HG03521 (cell line): Measurements from ENCODE around the gene SLC22A13.
"Not testable (repeated sequence)": the region's sequence is repeated elsewhere in the genome, so short reads cannot be mapped to it uniquely, and the experiment has no call there.

Experiments used
- ATAC-seq: cut with Tn5 transposase; IDR thresholded peaks from one replicate; pipeline ENCODE4 v1.9.1; 2021; ENCODE audit warnings: mild to moderate bottlenecking, moderate library complexity; ENCODE audit not compliant: unreplicated experiment

SLC22A13 gene

DNA sequence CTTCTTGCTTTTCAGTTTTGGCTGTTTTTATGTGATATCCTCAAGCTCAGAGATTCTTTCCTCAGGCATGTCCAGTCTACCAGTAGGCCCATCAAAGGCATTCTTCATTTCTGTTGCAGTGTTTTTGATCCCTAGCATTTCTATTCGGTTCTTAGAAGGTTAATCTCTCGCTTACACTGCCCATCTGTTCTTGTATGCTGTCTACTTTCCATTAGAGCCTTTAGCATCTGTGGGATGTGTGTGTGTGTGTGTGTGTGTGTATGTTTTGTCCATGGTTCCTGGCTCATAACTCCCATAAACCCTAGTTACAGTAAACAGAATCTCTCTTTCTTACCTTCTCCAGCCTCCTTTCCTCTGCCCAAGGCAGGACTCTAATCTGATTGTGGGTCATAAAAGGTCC is 5.1 kb upstream of the SLC22A13 start:
- no peak for ATAC-seq

DNA sequence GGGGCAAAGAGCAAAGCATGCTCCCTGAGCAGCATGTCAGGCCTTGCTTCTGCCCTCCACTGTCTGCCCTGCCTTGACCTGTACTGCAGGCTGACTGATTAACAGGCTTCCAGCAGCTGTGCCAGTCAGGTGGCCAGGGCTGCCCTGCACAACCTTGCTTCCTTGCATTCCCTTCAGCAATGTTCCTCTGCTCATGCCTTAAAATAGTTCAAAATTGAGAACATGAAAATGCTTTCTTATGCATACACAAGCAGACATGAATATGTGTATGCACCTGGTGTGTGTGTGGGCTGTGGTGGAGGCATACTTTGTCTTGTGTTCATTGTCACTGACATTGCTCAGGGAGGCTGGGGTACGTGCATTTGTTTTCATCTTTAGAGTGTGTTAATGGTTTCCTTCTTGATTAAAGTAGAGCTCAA is 1.2 kb upstream of the SLC22A13 start:
- ATAC-seq, result no peak

DNA sequence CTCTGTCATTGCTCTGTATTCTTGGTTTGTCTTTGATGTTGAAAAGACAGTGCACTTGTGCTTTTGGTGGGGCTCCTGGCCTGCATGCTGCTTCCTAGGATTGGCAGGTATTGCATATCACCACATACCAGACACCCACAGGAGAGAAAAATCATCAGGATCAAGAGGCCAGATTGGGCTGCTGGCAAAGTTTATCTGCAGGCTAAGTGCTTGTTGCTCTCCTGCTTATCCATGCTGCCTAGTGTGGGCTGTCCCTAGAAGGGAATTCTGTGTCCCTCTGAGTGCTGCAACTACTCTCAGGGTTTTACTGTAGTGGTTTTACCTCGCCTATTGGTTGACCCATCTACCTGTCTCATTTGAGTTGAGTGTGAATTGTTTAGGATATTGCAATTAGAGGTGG is 833 bp upstream of the SLC22A13 start:
- ATAC-seq, result no peak

DNA sequence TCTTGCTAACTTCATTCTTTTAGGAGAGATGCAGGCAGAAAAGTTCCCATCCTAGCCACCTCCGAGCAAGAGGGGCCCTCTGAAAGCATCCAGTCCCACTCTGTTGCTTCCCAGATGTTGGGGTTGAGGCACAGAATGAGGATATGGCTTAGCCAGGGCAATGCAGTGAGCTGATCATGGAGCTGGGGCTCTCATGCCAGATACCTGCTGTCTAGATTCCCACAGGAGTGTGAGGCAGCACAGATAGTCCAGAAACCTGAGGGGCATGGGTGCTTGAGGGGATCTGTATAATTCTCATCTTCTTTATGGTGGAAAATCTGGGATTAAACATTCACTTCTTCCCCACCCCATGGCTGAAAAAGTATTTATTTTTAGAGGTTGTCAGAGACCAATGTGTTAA is 1.2 kb downstream of the SLC22A13 start:
- no peak for ATAC-seq

DNA sequence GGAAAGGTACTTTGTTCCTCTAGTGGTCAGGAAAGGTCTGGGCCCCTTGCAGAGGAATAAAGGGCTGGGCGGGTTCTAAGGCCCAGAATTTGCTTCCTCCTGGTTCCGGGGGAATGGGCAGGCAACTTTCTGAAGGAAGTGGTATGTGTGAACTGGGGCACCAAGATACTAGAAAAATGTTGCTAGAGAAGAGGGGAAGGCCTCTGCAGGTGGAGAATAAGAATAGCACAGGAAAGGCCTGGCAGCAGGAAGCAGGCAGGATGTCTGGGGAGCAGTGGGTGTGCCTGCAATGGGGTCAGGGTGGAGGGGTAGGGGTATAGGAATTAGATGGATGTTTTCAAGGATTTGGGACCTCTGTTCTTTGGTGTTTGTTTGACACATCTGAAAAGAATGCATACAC is 2.0 kb downstream of the SLC22A13 start:
- ATAC-seq, result no peak

DNA sequence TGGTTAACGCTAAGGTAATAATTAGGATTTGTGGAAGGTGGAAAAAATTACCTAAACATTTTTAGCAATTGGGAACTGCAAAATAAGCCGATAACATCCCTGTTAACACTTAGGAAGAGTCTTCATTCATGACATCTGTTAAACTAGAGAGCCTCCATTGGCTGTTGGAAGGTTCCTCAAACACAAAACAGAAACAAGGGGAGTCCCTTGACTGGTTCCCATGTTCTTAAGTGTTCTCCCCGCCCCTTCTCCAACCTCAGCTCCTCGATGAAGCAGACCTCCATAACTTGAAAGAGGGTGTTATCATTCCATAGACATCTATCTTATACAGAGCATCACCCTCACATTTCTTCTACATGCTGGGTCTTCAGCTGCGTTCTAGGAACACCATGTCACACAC is 2.5 kb downstream of the SLC22A13 start:
- no peak for ATAC-seq

DNA sequence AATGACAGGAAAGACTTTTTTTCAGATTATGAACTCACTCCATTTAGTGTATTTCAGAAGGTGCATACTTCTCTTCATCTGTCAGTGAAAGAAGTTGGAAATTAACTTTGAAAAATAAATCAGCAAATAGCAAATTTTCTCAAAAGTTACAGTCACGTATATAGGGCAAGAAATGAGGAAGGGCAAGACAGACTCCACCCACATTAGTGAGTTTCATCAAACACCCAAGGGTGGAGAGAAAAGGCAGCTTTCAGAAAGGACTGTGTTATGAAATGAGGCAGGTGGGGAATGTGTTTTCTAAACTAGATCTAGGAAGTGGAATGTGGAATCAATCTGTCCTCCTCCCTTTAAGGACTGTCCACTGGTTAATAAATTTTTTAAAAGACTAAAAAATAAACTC is 2.9 kb downstream of the SLC22A13 start:
- ATAC-seq, result no peak

DNA sequence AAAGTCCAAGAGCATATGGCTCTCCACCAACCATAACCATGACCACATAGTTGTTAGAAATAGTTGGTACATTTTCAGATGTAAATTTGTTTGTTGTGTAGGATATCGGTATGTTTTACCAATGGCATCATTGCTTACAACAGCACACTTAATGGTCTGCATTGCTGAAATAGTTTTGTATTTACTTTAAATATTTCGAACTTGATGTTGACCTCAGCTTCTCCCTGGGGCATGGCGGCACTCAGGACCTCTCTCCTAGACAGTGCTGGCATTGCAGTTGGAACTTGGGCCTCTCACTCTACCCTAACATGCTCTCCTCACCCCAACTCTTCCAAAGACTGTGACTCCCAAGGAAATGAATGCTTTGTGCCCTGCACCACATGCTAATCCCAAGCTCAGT is 5.0 kb downstream of the SLC22A13 start:
- ATAC-seq, result no peak

DNA sequence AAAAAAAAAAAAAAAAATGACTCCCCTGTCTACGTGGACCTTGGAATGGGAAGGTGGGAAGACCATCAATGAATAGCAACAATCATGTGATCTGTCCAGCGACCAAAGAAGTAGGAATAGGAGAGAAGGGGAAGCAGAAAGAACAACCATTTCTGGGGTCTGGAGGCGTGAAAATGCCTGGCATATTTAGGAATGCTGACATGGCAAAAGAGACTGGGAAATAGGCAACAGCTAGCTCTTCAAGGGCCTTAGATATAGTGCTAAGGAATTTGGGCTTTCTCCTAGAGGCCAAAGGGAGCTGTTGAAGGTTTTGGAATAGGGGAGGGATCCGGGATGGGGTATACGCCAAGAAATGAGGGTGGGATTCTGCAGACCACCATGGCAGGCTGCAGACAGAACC is 5.9 kb downstream of the SLC22A13 start:
- no peak for ATAC-seq

DNA sequence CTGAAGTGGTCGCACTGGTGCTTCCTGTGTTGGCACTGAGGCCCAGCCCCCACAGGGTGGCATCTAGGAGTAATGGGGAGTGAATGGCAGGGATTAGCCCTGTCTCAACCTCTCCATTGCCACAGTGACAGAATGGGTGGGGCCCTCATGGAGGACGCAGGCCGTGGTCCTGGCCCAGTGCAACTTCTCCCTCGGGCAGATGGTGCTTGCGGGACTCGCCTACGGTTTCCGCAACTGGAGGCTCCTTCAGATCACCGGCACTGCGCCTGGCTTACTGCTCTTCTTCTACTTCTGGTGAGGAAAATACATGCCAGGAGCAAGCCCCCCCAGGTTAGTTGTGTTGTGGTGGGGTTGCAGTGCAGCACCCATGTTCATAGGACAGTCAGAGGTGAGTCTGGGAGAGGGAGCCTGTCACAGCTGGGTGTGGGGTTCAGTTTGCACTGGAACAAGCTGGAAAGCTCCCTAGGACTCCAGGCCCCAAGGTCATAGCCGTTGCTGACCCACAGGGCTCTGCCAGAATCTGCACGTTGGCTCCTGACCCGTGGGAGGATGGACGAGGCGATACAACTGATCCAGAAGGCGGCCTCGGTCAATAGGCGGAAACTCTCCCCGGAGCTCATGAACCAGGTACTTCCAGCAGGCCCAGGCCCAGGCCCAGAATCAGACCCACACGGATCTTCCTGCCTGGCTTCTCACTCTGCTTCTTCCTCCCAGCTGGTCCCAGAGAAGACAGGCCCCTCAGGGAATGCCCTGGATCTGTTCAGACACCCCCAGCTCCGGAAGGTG is 9.4 kb downstream of the SLC22A13 start:
- ATAC-seq, result no peak

DNA sequence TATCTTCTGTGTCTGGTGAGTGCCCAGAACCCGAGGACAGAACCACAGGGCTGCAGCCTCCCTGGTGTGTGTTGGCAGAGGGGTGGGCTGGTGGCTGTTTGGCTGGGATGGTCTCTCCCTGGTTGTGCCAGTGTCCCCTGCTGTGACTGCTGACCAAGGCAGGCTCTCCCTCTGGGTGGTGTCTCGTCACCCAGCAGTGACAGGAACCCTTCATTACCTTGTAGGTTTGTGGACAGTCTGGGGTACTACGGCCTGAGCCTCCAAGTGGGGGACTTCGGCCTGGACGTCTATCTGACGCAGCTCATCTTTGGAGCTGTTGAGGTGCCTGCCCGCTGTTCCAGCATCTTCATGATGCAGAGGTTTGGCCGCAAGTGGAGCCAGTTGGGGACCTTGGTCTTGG is 10.0 kb downstream of the SLC22A13 start:
- no peak for ATAC-seq

DNA sequence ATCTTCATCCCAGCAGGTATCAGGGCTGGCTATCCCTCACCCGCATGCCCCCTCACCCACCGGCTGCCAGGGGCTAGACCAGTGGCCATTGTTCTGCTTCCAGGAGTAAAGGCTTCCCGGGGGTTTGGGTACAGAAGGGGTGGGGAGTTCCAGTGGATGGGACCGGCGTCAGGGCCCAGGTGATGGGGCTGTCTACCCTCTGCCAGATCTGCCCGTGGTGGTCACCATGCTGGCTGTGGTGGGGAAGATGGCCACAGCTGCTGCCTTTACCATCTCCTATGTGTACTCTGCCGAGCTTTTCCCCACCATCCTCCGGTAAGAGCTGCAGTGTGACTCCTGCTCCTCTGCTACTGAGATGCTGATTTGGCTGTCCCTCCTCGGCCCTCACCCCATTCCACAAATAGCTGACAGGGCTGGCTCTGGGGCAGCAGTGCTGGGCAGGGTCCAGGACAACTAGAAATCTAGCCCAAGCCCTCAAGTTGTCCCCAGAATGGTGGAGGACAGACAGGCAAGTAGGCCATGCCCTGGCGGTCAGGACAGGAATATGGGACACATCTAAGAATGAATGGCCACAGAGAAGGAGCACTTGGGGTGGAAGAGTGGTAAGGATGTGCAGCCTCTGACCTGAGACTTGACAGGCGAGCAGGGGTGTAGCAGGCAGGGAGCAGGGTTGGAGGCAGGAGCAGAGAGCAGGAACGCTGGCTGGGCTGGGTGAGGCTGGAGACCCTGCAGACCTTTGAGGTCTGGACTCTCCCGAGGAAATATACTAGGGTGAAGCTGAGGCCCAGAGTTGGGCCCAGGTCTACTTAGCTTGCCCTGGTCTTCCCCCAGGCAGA is 10.7 kb downstream of the SLC22A13 start:
- no peak for ATAC-seq

DNA sequence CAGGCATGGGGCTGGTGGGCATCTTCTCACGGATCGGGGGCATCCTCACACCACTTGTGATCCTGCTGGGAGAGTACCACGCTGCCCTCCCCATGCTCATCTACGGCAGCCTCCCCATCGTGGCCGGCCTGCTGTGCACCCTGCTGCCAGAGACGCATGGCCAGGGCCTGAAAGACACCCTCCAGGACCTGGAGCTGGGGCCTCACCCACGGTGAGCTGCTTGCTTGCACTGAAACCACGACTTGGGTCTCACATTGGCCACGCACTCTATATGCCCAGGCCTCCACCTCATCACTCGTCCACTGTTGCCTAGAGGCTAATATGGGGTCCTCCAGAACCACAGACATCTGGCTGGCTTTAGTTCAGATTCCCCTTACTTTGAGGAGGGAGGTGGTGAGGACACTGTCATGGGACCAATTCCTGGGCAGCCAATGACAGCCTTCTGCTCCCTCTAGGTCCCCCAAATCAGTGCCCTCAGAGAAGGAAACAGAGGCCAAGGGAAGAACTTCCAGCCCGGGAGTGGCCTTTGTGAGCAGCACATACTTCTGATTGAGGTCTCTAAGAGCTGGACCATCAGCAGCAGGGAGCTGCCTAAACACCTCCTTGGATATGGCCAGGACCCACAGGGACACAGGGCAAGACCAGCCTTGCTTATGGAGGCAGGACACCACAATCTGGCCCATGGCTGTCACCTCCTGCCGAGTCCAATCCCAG is 11.5 kb downstream of the SLC22A13 start:
- no peak for ATAC-seq

DNA sequence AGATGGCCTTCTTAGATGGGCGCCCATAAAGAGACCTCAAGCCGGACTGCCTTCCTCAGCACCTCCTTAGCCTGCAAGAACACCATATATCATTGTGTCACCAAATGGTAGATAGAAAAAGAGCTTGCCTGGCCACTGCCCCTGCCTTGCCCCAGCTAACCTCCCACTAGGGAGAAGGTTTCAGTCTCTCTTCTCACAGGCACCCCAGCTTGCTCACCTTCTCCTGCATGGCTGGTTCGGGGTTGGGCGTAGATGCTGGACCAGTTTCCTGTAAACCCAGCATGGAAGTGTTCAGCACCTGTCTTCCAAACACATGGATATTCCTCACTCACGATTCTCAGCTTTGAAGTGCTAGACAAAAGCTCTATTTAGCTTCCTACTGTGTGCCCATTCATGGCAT is 13.2 kb downstream of the SLC22A13 start:
- ATAC-seq, result no peak

DNA sequence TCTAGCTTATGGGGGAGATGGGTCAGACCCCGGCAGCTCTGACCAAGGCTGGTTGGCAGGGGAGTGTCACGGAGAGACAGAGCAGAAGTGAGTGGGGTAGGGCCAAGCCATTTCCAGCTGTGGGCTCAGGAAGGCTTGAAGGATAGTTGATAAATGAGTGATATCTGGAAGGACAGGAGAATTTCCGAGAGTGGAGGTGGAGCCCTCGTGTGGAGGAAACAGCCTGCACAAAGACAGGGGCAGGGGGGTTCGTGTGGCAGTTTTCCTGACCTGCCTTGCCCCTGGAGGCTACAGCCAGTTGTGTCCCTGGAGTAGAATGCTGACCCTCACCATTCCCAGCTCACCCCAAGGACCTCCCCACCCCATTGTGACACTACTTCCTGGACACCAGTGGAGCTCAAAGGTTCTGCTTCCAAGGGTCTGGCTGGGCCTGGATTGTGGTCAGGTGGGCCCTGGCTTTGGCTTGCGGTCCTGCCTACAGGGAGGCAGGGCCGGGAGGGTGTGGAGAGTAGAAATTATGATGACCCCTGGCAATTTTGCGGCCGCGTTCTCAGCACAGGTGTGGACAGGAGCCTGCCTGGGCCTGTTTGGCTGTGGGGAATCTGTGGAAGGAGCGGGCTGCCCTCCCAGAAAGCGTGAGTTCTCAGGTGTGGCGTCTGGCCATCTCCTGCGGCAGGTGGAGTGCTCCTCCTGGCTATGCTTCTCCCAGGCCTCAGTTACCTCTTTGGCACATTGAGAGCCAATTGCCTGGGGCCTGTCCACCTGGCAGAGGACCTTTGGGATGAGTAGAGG is 16.5 kb downstream of the SLC22A13 start, which contains the start of gene SLC22A14:
Gene SLC22A14, plus strand, starts transcription at position 400 of the 792 bp plus-strand sequence. CDS start 23,733 bp downstream, outside the sequence.
- no peak for ATAC-seq

DNA sequence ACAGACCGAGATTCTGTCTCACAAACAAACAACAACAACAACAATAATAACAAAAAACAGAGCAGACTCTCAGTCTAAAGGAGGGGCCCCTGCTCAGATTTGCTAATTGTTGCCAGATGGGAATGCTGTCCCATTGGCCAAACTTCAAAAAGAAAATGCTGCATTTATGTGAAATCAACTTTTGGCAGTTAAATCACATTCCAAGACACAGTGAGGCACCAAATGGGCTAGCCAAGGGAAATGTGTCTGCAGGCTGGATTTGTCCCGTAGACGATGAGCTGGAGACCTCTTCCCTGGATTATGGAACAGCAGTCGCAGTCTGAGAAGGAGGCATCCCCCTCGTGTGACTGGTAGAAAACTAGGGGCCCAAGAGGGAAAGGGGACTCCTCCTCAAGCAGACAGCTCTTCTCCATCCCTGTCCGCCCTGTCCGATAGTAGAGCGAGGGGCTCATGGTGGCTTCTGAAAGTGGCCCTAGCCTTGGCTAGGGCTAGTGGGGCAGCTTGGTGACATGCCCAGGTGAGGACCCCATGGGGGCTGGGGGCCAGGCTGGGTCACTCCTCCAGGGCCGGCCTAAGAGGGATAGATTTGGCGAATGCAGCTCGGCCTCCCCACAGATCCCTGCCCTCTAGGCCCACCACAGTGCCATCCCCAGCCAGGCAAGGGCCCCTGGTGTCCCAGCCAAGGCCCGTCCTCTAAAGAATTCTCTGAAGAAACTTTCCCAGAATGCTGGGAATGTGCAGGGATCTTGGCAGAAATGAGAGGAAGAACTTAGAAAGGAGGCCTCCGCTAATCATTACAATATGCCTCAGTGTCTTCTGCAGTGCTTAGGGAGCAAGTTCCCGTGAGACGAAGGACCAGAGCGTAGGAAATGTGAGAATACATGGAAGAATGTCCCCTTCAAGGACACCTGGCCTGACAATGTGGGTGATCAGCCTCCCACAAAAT is 18.5 kb downstream of the SLC22A13 start:
- no peak for ATAC-seq

DNA sequence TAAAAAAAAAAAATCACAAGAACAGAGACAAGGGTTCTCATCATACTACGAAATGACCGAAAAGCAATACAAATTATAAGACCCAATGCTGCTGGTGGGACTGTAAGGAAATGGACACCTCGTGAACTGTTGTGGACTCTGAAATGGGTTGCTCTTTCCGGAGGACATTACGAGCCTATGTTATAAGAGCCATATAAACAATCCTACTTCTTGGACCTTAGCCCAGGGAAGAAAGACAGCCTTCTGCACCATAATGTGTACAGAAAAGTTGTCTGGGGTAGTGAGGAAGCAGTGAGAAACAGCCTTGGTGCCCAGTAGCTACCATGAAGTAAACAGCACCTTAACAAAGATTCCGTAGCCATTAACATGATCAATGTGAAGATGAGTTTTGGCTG is 19.1 kb downstream of the SLC22A13 start:
- ATAC-seq, result no peak

DNA sequence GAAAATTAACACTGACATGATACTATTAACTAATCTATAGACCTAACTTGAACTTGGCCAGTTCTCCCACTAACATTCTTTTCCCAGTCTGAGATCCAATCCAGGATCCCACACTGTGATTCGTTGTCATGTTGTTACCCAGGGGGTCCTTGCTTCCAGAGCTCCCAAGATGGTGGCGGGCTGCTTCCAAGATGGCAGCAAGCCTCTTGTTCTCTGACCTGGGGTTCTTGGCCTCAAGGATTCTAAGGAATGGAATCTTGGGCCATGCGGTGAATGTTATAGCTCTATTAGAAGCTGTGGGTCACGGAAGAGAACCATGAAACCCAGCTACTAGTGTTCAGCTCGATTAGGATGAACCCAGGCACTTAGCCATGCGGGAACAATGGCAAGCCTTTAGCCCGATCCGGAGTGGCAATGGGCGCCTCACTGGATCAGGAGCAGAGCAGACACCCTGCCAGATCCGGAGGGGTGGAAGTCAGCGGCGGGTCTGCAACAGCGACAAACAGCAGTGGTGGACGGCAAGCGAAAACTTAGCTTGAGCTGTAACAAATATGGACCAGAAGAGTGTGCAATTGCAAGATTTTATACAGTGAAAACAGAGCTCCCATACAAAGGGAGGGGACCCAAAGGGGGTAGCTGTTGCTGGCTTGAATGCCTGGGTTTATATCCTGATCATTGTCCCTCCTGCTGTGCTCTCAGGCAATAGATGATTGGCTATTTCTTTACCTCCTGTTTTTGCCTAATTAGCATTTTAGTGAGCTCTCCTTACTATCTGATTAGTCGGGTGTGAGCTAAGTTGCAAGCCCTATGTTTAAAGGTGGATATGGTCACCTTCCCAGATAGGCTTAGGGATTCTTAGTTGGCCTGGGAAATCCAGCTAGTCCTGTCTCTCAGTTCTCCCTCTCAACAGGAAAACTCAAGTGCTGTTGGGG is 23.9 kb downstream of the SLC22A13 start:
- not testable (repeated sequence) for ATAC-seq
